ACHN (cell line): ENCODE measurements around the gene NKTR.

Source experiments
- DNase-seq: peaks from one replicate; pipeline ENCODE4 v3.0.0-alpha.2; 2015
- in situ Hi-C: cut with HindIII; loops from 2 replicates; pipeline ENCODE4 v1.10.0; 2017; ENCODE audit warnings: low sequenced_read_pairs, low pct_ligation_motif_present, low pct_unique_long_range_greater_than_20kb

Gene NKTR

DNA sequence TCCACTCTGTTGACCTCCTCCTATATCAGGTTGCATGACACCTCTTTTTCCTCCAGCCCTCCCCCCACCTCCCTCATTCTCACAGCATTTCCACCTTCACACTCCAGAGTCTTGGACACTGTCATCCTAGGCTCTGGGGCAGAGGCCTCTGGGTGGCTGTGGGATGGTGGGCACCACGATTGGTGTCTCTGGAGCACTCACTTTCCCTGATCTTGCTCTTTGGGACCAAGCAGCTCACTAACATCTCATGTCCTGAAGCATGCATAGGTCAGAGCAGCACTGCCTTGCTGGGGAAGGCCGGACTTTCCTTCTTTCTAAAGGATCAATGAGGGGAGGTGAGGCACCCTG, 67.9 kb downstream of the NKTR start:
- in situ Hi-C loops, result no loop called here
- no peak for DNase-seq

- no peak for DNase-seq
- in situ Hi-C loops, result no loop called here
Measured at GRCh38 chr3:42668793-42669217, 68.3 kb downstream of the NKTR start.

DNA sequence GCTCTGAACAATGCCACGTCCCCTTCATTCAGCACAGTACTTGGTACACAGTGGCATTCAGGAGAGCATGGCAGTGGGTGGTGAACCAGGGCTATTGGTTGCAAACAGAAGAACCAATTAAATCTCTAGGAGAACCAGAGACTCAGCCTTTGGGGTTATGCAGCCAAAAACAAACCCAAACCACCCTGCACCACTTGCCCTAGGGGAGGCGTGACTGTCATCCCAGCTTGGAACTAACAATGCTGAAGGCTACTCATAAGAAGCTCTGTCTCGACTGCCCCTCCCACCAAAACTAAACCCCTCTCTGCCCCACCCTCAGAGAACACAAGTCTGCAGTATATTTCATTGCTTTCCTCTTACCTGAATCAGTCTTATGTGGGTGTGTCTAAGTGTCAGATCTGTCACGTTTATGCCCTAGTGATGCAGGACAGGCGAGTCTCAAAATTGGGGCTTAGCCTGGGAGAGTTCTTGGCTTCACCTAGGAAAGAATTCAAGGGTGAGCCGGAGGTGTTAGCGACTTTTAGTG, 69.6 kb downstream of the NKTR start:
- DNase-seq, result no peak

DNA sequence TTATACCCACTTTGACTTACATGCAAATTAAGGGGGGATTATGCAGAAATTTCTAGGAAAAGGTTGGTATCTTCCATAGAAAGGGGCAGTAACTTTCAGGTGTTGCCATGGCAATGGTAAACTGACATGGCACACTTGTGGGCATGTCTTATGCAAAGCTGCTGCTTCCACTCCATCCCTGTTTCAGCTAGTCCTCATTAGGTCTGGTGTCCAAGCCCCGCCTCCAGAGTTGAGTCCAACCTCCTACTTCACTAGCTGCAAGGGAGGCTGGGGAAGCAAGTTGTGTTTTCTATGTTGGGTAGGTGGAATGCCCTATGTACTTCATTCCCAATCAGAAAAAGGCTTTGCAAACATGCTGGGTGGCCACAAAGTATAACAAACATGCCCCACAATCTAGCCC, 70.2 kb downstream of the NKTR start:
- in situ Hi-C loops, result no loop called here
- DNase-seq, result no peak

More for the DNA sequence above, 69.6 kb downstream of the NKTR start:
- in situ Hi-C loops, result no loop called here

- in situ Hi-C loops, result no loop called here
- DNase-seq, result no peak
Measured at GRCh38 chr3:42672515-42672914, 72.0 kb downstream of the NKTR start.

DNA sequence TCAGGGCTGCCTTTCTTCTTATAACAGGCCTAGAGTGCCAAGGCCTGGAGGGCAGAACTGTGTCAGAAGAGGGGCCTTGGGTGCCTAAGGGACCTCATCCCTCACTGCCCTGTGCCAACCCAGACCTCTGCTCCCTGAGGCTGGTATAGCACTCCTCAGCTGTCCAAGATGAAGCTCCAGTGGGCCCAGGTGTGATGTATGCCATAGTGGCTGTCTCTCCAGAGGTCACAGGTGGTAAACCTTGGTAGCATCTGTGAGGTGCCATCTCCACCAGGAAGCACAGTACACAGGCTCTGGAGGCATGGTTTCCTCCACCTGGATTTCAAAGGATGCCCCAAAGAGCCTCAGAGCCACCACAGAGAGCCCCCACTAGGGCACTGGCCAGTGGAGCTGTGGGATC, 72.6 kb downstream of the NKTR start:
- in situ Hi-C loops, result no loop called here
- DNase-seq, result no peak

GRCh38 chr3:42674146-42674545, 73.7 kb downstream of the NKTR start:
- no peak for DNase-seq
- in situ Hi-C loops, result no loop called here

- no peak for DNase-seq
- in situ Hi-C loops, result no loop called here
Measured at GRCh38 chr3:42675909-42676308, 75.4 kb downstream of the NKTR start.

- no peak for DNase-seq
- in situ Hi-C loops, result no loop called here
Measured at GRCh38 chr3:42678447-42678846, 78.0 kb downstream of the NKTR start.

DNA sequence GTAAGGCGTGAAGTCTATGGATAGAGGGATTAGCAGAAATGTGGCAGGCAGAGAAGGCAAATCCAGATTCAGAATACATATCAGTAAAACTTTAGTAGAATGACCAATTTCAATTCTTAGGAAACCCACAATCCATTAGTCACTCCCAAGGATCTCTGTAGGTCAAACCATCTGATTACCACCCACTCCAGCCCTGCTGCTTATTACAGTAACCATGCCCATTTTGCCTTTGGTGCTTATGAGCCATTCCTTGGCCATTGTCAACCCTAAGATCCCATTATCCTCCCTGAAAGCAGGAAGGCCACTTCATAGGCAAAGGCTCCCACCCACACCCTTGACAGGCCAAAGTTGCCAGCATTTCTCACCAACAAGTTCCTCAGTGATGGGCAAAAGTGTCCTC, 79.8 kb downstream of the NKTR start:
- in situ Hi-C loops, result no loop called here

GRCh38 chr3:42680806-42681205, 80.3 kb downstream of the NKTR start:
- DNase-seq, result no peak
- in situ Hi-C loops, result no loop called here

More for the DNA sequence above, 79.8 kb downstream of the NKTR start:
- DNase-seq, result no peak

GRCh38 chr3:42681361-42682038, 81.0 kb downstream of the NKTR start:
- DNase-seq, result no peak
- in situ Hi-C loops, result no loop called here

DNA sequence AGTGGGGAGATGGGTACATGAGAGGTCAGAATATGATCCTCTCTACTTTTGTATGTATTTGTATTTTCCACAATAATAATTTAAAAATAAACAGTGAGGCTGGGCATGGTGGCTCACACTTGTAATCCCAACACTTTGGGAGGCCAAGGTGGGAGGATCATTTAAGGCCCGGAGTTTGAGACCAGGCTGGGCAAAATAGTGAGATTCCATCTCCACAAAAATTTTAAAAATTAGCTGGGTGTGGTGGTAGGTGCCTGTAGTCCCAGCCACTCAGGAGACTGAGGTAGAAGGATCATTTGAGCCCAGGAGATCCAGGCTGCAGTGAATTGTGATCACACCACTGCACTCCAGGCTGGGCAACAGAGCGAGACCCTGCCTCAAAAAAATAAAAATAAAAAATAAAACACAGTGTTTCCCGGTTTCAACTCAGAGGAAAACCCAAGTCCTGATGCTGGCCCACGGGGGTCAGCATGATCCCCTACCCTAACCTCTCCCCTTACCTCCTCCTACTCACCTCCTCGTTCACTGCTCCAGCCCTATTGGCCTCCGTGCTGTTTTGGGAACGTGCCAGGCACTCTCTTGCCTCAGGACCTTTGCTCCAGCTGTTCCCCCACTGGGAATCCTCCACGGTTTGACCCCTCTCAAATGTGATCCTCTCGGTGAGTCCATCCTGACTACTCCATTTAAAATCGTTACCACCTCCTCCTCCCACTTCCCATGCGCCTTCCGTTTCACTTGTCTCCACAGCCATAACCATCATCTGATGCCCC, 82.0 kb downstream of the NKTR start:
- in situ Hi-C loops, result no loop called here
- DNase-seq, result no peak

DNA sequence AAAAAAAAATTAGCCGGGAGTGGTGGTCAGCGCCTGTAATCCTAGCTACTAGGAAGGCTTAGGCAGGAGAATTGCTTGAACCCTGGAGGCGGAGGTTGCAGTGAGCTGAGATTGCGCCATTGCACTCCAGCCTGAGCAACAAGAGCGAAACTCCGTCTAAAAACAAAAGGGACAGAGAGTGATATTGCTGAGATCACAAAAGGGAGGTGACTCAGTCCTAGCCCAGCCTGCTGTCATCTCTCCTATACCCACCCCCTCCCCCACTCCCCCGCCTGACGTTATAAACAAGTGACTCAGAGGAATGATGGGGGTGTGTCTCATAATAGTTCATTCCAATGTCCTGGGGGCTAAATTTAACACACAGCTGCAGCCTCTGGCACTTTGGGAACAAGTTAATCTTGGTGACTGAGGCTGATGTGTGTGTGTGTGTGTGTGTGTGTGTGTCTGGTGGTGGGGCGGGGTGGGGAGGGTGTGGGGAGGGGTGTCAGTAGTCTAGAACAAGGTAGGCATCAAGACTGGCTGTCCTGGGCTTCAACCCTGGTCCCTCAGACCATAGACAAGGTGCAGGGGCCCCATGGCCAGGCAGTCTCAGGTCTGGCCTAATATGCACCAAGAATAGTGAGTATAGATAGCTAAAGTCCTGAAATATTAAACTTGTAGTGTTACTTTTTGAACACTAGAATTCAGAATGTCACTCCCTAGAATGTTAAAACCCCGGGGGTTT, 83.6 kb downstream of the NKTR start:
- in situ Hi-C loops, result no loop called here
- peak; percentile 76 for DNase-seq

DNA sequence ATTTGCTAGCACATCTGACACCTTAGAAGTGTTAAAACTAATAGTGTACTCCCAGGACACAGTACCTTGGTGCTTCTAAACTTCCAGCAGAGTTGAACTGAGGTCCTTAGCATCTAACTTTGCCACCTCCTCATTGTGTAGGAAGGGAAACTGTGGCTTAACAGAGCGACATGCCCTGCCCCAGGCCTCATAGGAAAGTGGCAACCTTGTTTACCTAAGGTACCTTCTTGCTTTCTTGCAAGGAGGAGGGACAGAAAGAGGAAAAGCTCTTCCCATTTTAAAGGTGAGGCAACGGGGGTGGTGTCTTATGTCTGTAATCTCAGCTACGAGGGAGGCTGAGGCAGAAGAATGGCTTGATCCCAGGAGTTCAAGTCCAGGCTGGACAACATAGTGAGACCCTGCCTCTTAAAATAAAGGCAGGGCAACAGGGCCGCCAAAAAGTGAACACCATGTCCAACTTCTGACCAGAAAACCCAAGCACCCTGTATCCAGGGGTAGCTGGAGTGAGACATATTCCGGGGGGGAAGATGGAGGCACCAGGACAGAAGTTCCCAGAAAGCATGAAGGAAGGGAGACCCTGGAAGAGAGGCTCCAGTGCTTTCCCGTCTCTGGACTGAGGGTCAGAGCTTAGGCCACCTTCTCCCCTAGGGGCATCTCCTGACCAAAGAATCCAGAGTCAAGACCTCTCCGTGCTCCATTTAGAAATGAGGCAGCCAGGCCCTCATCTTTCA, 84.3 kb downstream of the NKTR start:
- DNase-seq, result no peak
- in situ Hi-C loops, result no loop called here

- DNase-seq, result no peak
- in situ Hi-C loops, result no loop called here
Measured at GRCh38 chr3:42685363-42685881, 84.9 kb downstream of the NKTR start, which contains the start of gene KLHL40. TSS of gene KLHL40 (plus strand) at chr3:42685537. CDS start at chr3:42685619, 82 bp downstream.

DNA sequence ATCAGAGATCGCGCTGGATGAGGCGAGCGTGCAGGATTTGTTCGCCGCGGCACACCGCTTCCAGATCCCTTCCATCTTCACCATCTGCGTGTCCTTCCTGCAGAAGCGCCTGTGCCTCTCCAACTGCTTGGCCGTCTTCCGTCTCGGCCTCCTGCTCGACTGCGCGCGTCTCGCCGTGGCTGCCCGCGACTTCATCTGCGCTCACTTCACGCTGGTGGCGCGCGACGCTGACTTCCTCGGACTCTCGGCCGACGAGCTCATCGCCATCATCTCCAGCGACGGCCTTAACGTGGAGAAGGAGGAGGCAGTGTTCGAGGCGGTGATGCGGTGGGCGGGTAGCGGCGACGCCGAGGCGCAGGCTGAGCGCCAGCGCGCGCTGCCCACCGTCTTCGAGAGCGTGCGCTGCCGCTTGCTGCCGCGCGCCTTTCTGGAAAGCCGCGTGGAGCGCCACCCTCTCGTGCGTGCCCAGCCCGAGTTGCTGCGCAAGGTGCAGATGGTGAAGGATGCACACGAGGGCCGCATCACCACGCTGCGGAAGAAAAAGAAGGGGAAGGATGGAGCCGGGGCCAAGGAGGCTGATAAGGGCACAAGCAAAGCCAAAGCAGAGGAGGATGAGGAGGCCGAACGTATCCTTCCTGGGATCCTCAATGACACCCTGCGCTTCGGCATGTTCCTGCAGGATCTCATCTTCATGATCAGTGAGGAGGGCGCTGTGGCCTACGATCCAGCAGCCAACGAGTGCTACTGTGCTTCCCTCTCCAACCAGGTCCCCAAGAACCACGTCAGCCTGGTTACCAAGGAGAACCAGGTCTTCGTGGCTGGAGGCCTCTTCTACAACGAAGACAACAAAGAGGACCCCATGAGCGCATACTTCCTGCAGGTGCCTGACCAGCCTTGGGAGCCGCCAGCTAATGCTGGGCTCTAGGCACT, 85.7 kb downstream of the NKTR start:
- in situ Hi-C loops, result no loop called here

More for the DNA sequence above, 85.7 kb downstream of the NKTR start:
- no peak for DNase-seq
